HEK293 (cell line): ENCODE measurements around the gene GUCA2B.

Experiments
- ELK4 ChIP-seq: IDR thresholded peaks from 2 replicates; pipeline ENCODE4 v1.6.1; 2011; ENCODE audit warnings: mild to moderate bottlenecking, low read depth, low read length, borderline replicate concordance
- KLF1 ChIP-seq: fragments of 450-650 bp; formaldehyde crosslinking; IDR thresholded peaks from 2 replicates; pipeline ENCODE4 v1.5.1; 2016; ENCODE audit warnings: missing biosample characterization, missing genetic modification characterization
- PRDM4 ChIP-seq: fragments of 450-650 bp; formaldehyde crosslinking; IDR thresholded peaks from 2 replicates; pipeline ENCODE4 v1.5.1; 2017; ENCODE audit warnings: missing biosample characterization, missing genetic modification characterization
- SETDB1 ChIP-seq: IDR thresholded peaks from one replicate; pipeline ENCODE4 v1.6.1; 2017; ENCODE audit warnings: mild to moderate bottlenecking, low read length, moderate library complexity, mixed read lengths; ENCODE audit not compliant: insufficient read length
- SP3 ChIP-seq: fragments of 450-650 bp; formaldehyde crosslinking; IDR thresholded peaks from 2 replicates; pipeline ENCODE4 v1.5.1; 2016; ENCODE audit warnings: missing biosample characterization, missing genetic modification characterization
- SP7 ChIP-seq: fragments of 450-650 bp; formaldehyde crosslinking; IDR thresholded peaks from 2 replicates; pipeline ENCODE4 v1.5.1; 2016; ENCODE audit warnings: missing biosample characterization, missing genetic modification characterization
- TRIM28 ChIP-seq: IDR thresholded peaks from 2 replicates; pipeline ENCODE4 v1.6.1; 2011; ENCODE audit warnings: low read length, control low read depth, borderline replicate concordance
- ZBTB8A ChIP-seq: fragments of 450-650 bp; formaldehyde crosslinking; IDR thresholded peaks from 2 replicates; pipeline ENCODE4 v1.5.1; 2016; ENCODE audit warnings: missing biosample characterization, missing genetic modification characterization
- ZFHX2 ChIP-seq: fragments of 450-650 bp; formaldehyde crosslinking; conservative IDR thresholded peaks from 2 replicates; pipeline ENCODE4 v1.5.1; 2016; ENCODE audit warnings: missing biosample characterization, missing genetic modification characterization
- ZFP69B ChIP-seq: fragments of 450-650 bp; formaldehyde crosslinking; IDR thresholded peaks from 2 replicates; pipeline ENCODE4 v1.5.1; 2016; ENCODE audit warnings: missing biosample characterization, missing genetic modification characterization
- ZNF138 ChIP-seq: fragments of 450-650 bp; formaldehyde crosslinking; IDR thresholded peaks from 2 replicates; pipeline ENCODE4 v1.5.1; 2016; ENCODE audit warnings: missing biosample characterization, missing genetic modification characterization, borderline replicate concordance
- ZNF184 ChIP-seq: fragments of 450-650 bp; IDR thresholded peaks from 2 replicates; pipeline ENCODE4 v1.5.1; 2018; ENCODE audit warnings: missing biosample characterization, mild to moderate bottlenecking, missing genetic modification characterization
- ZNF19 ChIP-seq: fragments of 450-650 bp; formaldehyde crosslinking; IDR thresholded peaks from 2 replicates; pipeline ENCODE4; 2016; ENCODE audit warnings: missing biosample characterization, missing genetic modification characterization, low read depth
- ZNF214 ChIP-seq: fragments of 450-650 bp; formaldehyde crosslinking; IDR thresholded peaks from 2 replicates; pipeline ENCODE4 v1.5.1; 2017; ENCODE audit warnings: missing biosample characterization, mild to moderate bottlenecking, missing genetic modification characterization, borderline replicate concordance
- ZNF311 ChIP-seq: fragments of 450-650 bp; formaldehyde crosslinking; IDR thresholded peaks from 2 replicates; pipeline ENCODE4 v1.5.1; 2017; ENCODE audit warnings: missing biosample characterization, missing genetic modification characterization, borderline replicate concordance
- ZNF335 ChIP-seq: fragments of 450-650 bp; formaldehyde crosslinking; conservative IDR thresholded peaks from 2 replicates; pipeline ENCODE4 v1.5.1; 2016; ENCODE audit warnings: missing biosample characterization, missing genetic modification characterization
- ZNF350 ChIP-seq: fragments of 450-650 bp; formaldehyde crosslinking; IDR thresholded peaks from 2 replicates; pipeline ENCODE4 v1.5.0; 2017; ENCODE audit warnings: missing biosample characterization, mild to moderate bottlenecking, missing genetic modification characterization
- ZNF366 ChIP-seq: fragments of 450-650 bp; formaldehyde crosslinking; conservative IDR thresholded peaks from 2 replicates; pipeline ENCODE4 v1.5.1; 2016; ENCODE audit warnings: missing biosample characterization, missing genetic modification characterization
- ZNF394 ChIP-seq: fragments of 450-650 bp; formaldehyde crosslinking; IDR thresholded peaks from 2 replicates; pipeline ENCODE4 v1.5.1; 2016; ENCODE audit warnings: missing biosample characterization, missing genetic modification characterization, mild to moderate bottlenecking, moderate library complexity, borderline replicate concordance
- ZNF398 ChIP-seq: fragments of 450-650 bp; formaldehyde crosslinking; IDR thresholded peaks from 2 replicates; pipeline ENCODE4 v1.5.1; 2017; ENCODE audit warnings: missing biosample characterization, missing genetic modification characterization
- ZNF510 ChIP-seq: fragments of 450-650 bp; formaldehyde crosslinking; IDR thresholded peaks from 2 replicates; pipeline ENCODE4 v1.5.1; 2018; ENCODE audit warnings: mild to moderate bottlenecking, missing genetic modification characterization, missing biosample characterization; ENCODE audit not compliant: insufficient replicate concordance
- ZNF555 ChIP-seq: fragments of 450-650 bp; formaldehyde crosslinking; conservative IDR thresholded peaks from 2 replicates; pipeline ENCODE4 v1.5.1; 2017; ENCODE audit warnings: missing biosample characterization, mild to moderate bottlenecking, missing genetic modification characterization, inconsistent platforms
- ZNF558 ChIP-seq: fragments of 450-650 bp; formaldehyde crosslinking; IDR thresholded peaks from 2 replicates; pipeline ENCODE4 v1.5.1; 2016; ENCODE audit warnings: missing biosample characterization, missing genetic modification characterization
- ZNF660 ChIP-seq: fragments of 450-650 bp; IDR thresholded peaks from 2 replicates; pipeline ENCODE4 v1.5.1; 2018; ENCODE audit warnings: missing biosample characterization, mild to moderate bottlenecking, missing genetic modification characterization
- ZNF792 ChIP-seq: fragments of 450-650 bp; formaldehyde crosslinking; IDR thresholded peaks from 2 replicates; pipeline ENCODE4 v1.5.1; 2016; ENCODE audit warnings: missing biosample characterization, missing genetic modification characterization
- ZSCAN30 ChIP-seq: fragments of 450-650 bp; IDR thresholded peaks from 2 replicates; pipeline ENCODE4 v1.5.1; 2018; ENCODE audit warnings: missing biosample characterization, mild to moderate bottlenecking, missing genetic modification characterization, moderate library complexity

The GUCA2B gene

GRCh38 chr1:42179900-42180329, 26.7 kb downstream of the GUCA2B start (continued):
- no peak for TF ChIP-seq KLF1 (tag by site-specific recombination)
- 0 out of 2 replicates have a peak, but pooled peaks have one; percentile 24 for TF ChIP-seq ZNF19 (tag by site-specific recombination)
- TF ChIP-seq ZBTB8A (tag by site-specific recombination) = 0 out of 2 replicates have a peak, but pooled peaks have one; percentile 22
- TF ChIP-seq ZNF138 (tag by site-specific recombination) = no peak
- no peak for TF ChIP-seq ZNF394
- no peak for TF ChIP-seq ZNF558 (tag by site-specific recombination)
- peak; percentile 84 for TF ChIP-seq ZNF366 (tag by site-specific recombination)
- peak; percentile 63; the same call in 1 of the 2 replicates for TF ChIP-seq ZNF660 (tag by site-specific recombination)
- 0 out of 2 replicates have a peak, but pooled peaks have one; percentile 43 for TF ChIP-seq ZNF335
- TF ChIP-seq SP3 (tag by site-specific recombination) = peak; percentile 35; the same call in 1 of the 2 replicates
- no peak for TF ChIP-seq ELK4
- TF ChIP-seq ZNF398 (tag by site-specific recombination) = no peak; the same call in 1 of the 2 replicates
- TF ChIP-seq SP7 (tag by site-specific recombination) = peak; percentile 71
- TF ChIP-seq ZFP69B = 0 out of 2 replicates have a peak, but pooled peaks have one; percentile 63
- TF ChIP-seq ZFHX2 = no peak
- peak; percentile 90 for TF ChIP-seq PRDM4 (tag by site-specific recombination)
- TF ChIP-seq ZNF555 (tag by site-specific recombination) = no peak
- TF ChIP-seq TRIM28 = no peak
- TF ChIP-seq ZNF350 (tag by site-specific recombination) = no peak
- TF ChIP-seq ZNF792 = peak; percentile 27; the same call in 1 of the 2 replicates
- no peak for TF ChIP-seq SETDB1
- no peak for TF ChIP-seq ZNF510 (tag by site-specific recombination)
- TF ChIP-seq ZNF184 (tag by site-specific recombination) = peak; percentile 29; the same call in 1 of the 2 replicates
- peak; percentile 74 for TF ChIP-seq ZSCAN30 (tag by site-specific recombination)
- TF ChIP-seq ZNF214 = no peak
- TF ChIP-seq ZNF311 (tag by site-specific recombination) = no peak
